ENCODE data around the gene RNF214.

GRCh38 chr11:117300773-117301172, 68.3 kb downstream of the RNF214 start:
- no peak for TF ChIP-seq CTCF (conservative IDR thresholded peaks at IDR 0.05; ENCODE audit: low read depth, low read length)
- no peak for TF ChIP-seq EZH2 (IDR thresholded peaks at IDR 0.05; ENCODE audit: low read length, unreplicated experiment)
- no peak for TF ChIP-seq EZH2phosphoT487 (IDR thresholded peaks at IDR 0.05; ENCODE audit: borderline replicate concordance, low read length)

All from PC-3 (cell line).